HepG2 (cell line): ENCODE data around the gene ETFB. TPM values are rescaled to one million over a fixed set of nuclear protein-coding genes. Genes with fewer than 3 reads are reported as not detected.

Experiments used
- EHMT2 ChIP-seq: fragments of 200-600 bp; sonication (generic); IDR thresholded peaks from 2 replicates; pipeline ENCODE4 v1.7.0; 2017; ENCODE audit warnings: antibody characterized with exemption, low read depth, low read length, borderline replicate concordance
- FOSL2 ChIP-seq: sonication (generic); formaldehyde crosslinking; IDR thresholded peaks from 2 replicates; pipeline ENCODE4 v1.4.0; 2020; ENCODE audit warnings: missing genetic modification reagents
- FOXP1 ChIP-seq, 2 experiments: fragments of 450-650 bp in 1 of 2; IDR thresholded peaks; 2 replicates each; pipeline ENCODE4 v1.6.1; 2017 to 2018; ENCODE audit warnings: antibody characterized with exemption in 1 of 2
- HCFC1 ChIP-seq: fragments of 150-350 bp; IDR thresholded peaks from 2 replicates; pipeline ENCODE4 v1.6.1; 2014; ENCODE audit warnings: low read depth, low read length
- LCORL ChIP-seq, 2 experiments: fragments of 450-650 bp in 1 of 2; sonication (generic) in 1 of 2; formaldehyde crosslinking in 1 of 2; IDR thresholded peaks; 2 replicates each; pipeline versions ENCODE4 v1.5.0 to v1.6.1; 2017 to 2020; ENCODE audit warnings: antibody characterized with exemption in 1 of 2, missing genetic modification reagents in 1 of 2
- NFE2 ChIP-seq: sonication (generic); formaldehyde crosslinking; IDR thresholded peaks from 2 replicates; pipeline ENCODE4 v1.4.0; 2020; ENCODE audit warnings: missing genetic modification reagents
- RBAK ChIP-seq: sonication (generic); formaldehyde crosslinking; IDR thresholded peaks from 2 replicates; pipeline ENCODE4 v1.5.1; 2020; ENCODE audit warnings: mild to moderate bottlenecking, missing genetic modification reagents
- RFXANK ChIP-seq: IDR thresholded peaks from 2 replicates; pipeline ENCODE4 v1.6.1; 2016
- RNF2 ChIP-seq: fragments of 450-650 bp; conservative IDR thresholded peaks from 2 replicates; pipeline ENCODE4 v1.6.1; 2016; ENCODE audit warnings: low read depth
- SATB2 ChIP-seq: sonication (generic); formaldehyde crosslinking; IDR thresholded peaks from 2 replicates; pipeline ENCODE4 v1.5.0; 2020; ENCODE audit warnings: missing genetic modification reagents
- WIZ ChIP-seq: sonication (generic); formaldehyde crosslinking; IDR thresholded peaks from 2 replicates; pipeline ENCODE4 v1.5.1; 2020; ENCODE audit warnings: mild to moderate bottlenecking, missing genetic modification reagents
- ZFP90 ChIP-seq: sonication (generic); formaldehyde crosslinking; IDR thresholded peaks from 2 replicates; pipeline ENCODE4 v1.8.0; 2022; ENCODE audit warnings: missing genetic modification reagents, mild to moderate bottlenecking, inconsistent platforms, borderline replicate concordance
- ZNF205 ChIP-seq: IDR thresholded peaks from 2 replicates; pipeline ENCODE4 v1.6.1; 2018; ENCODE audit warnings: missing biosample characterization, missing genetic modification reagents
- ZNF329 ChIP-seq: sonication (generic); formaldehyde crosslinking; IDR thresholded peaks from 2 replicates; pipeline ENCODE4 v1.9.0; 2021; ENCODE audit warnings: low read depth, mild to moderate bottlenecking, missing genetic modification reagents
- ZNF382 ChIP-seq: sonication (generic); formaldehyde crosslinking; IDR thresholded peaks from 2 replicates; pipeline ENCODE4 v1.5.0; 2020; ENCODE audit warnings: missing genetic modification reagents, mild to moderate bottlenecking, borderline replicate concordance
- ZNF770 ChIP-seq: sonication (generic); formaldehyde crosslinking; IDR thresholded peaks from 2 replicates; pipeline ENCODE4 v1.5.0; 2020; ENCODE audit warnings: mild to moderate bottlenecking, missing genetic modification reagents
- ZNF839 ChIP-seq: sonication (generic); formaldehyde crosslinking; IDR thresholded peaks from 2 replicates; pipeline ENCODE4 v1.4.0; 2020; ENCODE audit warnings: missing genetic modification reagents, mild to moderate bottlenecking, borderline replicate concordance
- ZSCAN29 ChIP-seq: sonication (generic); formaldehyde crosslinking; conservative IDR thresholded peaks from 2 replicates; pipeline ENCODE4 v1.4.0; 2020; ENCODE audit warnings: mild to moderate bottlenecking, missing genetic modification reagents
- polyA plus RNA-seq, 8 experiments: library from polyadenylated mRNA; depleted of rRNA in 3 of 8; stranded (reverse) in 7 of 8; unstranded in 1 of 8; fragments of >200 nt; fragmentation: Illumina TruSeq in 4 of 8; extraction: Trizol in 4 of 8; gene quantifications; 2 replicates each; pipeline versions ENCODE4 v1.2.1 to v1.2.3, GENCODE V29; 2011 to 2016; ENCODE audit warnings: low read depth in 4 of 8, missing spikeins in 1 of 8, mixed read lengths in 1 of 8; ENCODE audit not compliant: insufficient read depth in 1 of 8
- total RNA-seq, 5 experiments: library from RNA; depleted of rRNA; stranded (reverse); fragments of >200 nt; fragmentation: Illumina TruSeq; extraction: Trizol; gene quantifications; 2 replicates each; pipeline ENCODE4 v1.2.3, GENCODE V29; 2016; ENCODE audit warnings: low read depth in 1 of 5
- TF ChIP-seq, protein P1 (sequence below): conservative IDR thresholded peaks from 2 replicates; pipeline ENCODE4 v1.6.1; 2018; ENCODE audit warnings: missing genetic modification reagents
- TF ChIP-seq, protein P2 (sequence below): sonication (generic); formaldehyde crosslinking; IDR thresholded peaks from 2 replicates; pipeline ENCODE4 v1.4.0; 2020; ENCODE audit warnings: missing genetic modification reagents
- TF ChIP-seq, protein P3 (sequence below), 2 experiments: sonication (generic) in 1 of 2; formaldehyde crosslinking in 1 of 2; IDR thresholded peaks; 2 replicates each; pipeline versions ENCODE4 v1.4.0 to v1.6.1; 2016 to 2020; ENCODE audit warnings: borderline replicate concordance in 1 of 2, low read depth in 1 of 2, mild to moderate bottlenecking in 1 of 2, missing genetic modification reagents in 1 of 2

The ETFB gene
- total and polyA plus RNA-seq, 2 of the 13 experiments (the other 11 are each of a cell fraction or from before 2014, with no cell fraction given) = 678 to 1,314 TPM

DNA sequence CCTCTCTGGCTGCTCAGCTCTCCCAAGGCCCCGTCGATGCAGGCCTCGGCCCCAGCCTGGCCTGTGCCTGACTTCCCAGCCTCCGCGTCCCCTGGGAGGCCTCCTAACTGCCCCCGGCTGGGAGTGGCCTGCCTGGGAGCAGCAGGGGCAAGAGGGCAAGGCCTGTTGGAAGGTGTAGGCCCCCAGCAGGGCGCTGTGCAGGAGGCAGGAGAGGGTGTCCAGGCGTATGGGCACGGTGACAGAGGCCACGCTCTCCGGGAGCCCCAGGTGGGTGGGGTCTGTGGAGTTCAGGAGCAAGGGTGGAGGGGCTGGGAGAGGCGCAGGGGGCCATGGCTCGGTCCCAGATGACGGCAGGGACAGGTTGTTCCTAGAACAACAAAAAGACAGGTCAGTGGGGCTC lies 23.0 kb upstream of the ETFB start (continued):
- TF ChIP-seq FOXP1 (IDR thresholded peaks at IDR 0.05) (no peak), FOXP1 (CRISPR knock-in tag; IDR thresholded peaks at IDR 0.05) (no peak), ZNF205 (CRISPR knock-in tag) (no peak), WIZ (CRISPR knock-in tag) (no peak), RNF2 (no peak), FOSL2 (no peak), NFE2 (CRISPR knock-in tag) (no peak), ZNF839 (no peak), ZFP90 (CRISPR knock-in tag) (no peak), HCFC1 (no peak), RBAK (CRISPR knock-in tag) (no peak), RFXANK (CRISPR knock-in tag) (no peak), ZNF329 (CRISPR knock-in tag) (no peak), ZNF770 (CRISPR knock-in tag) (peak; percentile 76), LCORL (IDR thresholded peaks at IDR 0.05) (no peak), LCORL (CRISPR knock-in tag; IDR thresholded peaks at IDR 0.05) (no peak), EHMT2 (no peak), ZSCAN29 (CRISPR knock-in tag) (no peak), SATB2 (no peak), ZNF382 (no peak)
- TF ChIP-seq, protein P1, sequence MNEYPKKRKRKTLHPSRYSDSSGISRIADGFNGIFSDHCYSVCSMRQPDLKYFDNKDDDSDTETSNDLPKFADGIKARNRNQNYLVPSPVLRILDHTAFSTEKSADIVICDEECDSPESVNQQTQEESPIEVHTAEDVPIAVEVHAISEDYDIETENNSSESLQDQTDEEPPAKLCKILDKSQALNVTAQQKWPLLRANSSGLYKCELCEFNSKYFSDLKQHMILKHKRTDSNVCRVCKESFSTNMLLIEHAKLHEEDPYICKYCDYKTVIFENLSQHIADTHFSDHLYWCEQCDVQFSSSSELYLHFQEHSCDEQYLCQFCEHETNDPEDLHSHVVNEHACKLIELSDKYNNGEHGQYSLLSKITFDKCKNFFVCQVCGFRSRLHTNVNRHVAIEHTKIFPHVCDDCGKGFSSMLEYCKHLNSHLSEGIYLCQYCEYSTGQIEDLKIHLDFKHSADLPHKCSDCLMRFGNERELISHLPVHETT (CRISPR knock-in tag) = no peak
- TF ChIP-seq, protein P2, sequence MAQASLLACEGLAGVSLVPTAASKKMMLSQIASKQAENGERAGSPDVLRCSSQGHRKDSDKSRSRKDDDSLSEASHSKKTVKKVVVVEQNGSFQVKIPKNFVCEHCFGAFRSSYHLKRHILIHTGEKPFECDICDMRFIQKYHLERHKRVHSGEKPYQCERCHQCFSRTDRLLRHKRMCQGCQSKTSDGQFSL (CRISPR knock-in tag) = no peak
- TF ChIP-seq, protein P3, sequence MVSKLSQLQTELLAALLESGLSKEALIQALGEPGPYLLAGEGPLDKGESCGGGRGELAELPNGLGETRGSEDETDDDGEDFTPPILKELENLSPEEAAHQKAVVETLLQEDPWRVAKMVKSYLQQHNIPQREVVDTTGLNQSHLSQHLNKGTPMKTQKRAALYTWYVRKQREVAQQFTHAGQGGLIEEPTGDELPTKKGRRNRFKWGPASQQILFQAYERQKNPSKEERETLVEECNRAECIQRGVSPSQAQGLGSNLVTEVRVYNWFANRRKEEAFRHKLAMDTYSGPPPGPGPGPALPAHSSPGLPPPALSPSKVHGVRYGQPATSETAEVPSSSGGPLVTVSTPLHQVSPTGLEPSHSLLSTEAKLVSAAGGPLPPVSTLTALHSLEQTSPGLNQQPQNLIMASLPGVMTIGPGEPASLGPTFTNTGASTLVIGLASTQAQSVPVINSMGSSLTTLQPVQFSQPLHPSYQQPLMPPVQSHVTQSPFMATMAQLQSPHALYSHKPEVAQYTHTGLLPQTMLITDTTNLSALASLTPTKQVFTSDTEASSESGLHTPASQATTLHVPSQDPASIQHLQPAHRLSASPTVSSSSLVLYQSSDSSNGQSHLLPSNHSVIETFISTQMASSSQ (IDR thresholded peaks at IDR 0.05; ENCODE audit: low read depth) = no peak
- TF ChIP-seq, protein P3 (CRISPR knock-in tag; IDR thresholded peaks at IDR 0.05; ENCODE audit: borderline replicate concordance) = no peak
